Heart left ventricle (tissue), 13 donors: ENCODE results near the gene REV3L.

Source experiments
- CTCF ChIP-seq, 12 donors: fragments of 200-600 bp; sonication (generic) in 4 of 12; IDR thresholded peaks; one replicate each; pipeline versions ENCODE4 v1.5.0 to v1.8.0; 2018 to 2022; ENCODE audit warnings: antibody characterized with exemption in 12 of 12, mild to moderate bottlenecking in 5 of 12
- POLR2A ChIP-seq, 2 donors: fragments of 450-650 bp; IDR thresholded peaks; one replicate each; pipeline ENCODE4 v1.6.1; 2017; ENCODE audit warnings: antibody characterized with exemption in 2 of 2, mild to moderate bottlenecking in 2 of 2, moderate library complexity in 2 of 2
- donor health status: ischemic (EF 13 %, LVEDD 7.1; RV severe dilation, severe dysfunction).
- donor health status: DM: no; HTN: yes; CAD: no.
- donor health status: DM: no; HTN: no; CAD: no.
- donor health status: ischemic (EF 25% LVEDD 6.9; RV normal size, moderate dysfunction).
- donor health status: ischemic (EF 25% LVEDD 5.7; RV mildly dilated, moderate dysfunction).
- donor health status: ischemic (EF 35%, LVEDD 5.7; RV mildly dilated, moderate dysfunction).
- donor health status: nonischemic (EF 11% LVEDD 7.7; RV severe dilation, severe dysfunction).
- donor health status: DM: yes; HTN: yes; CAD: no.
- donor health status: PGD.
- donor health status: ischemic (EF 29% LVEDD 5.4; RV normal size, mild dysfunction).
- donor health status: nonischemic (EF 23%, LVEDD 6.1; RV moderate dilation, normal function).

DNA sequence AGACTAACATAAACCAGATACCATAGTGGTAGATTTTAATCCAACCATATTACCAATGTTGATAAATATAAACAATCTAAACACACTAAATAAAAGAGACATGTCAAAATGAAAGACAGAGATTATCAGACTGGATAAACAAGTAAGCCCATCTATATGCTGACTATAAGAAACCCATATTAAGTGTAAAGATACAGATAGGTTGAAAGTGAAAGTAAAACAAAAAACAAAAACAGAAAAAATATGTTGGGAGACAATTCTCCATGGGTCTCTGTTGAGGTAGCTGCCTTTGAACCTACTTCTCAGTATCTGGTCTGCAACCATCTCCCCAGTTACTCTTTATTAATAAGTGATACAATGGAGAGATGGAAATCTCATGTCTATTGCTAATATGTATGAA is 21.2 kb downstream of the REV3L start:
- no peak for TF ChIP-seq CTCF (IDR thresholded peaks at IDR 0.05)
- TF ChIP-seq POLR2A (IDR thresholded peaks at IDR 0.05) = no peak
